22Rv1 (cell line): ENCODE measurements around the gene NDRG2.

Experiments
- CTCF ChIP-seq: fragments of 450-650 bp; IDR thresholded peaks from 2 replicates; pipeline ENCODE4 v1.5.1; 2017; ENCODE audit warnings: mild to moderate bottlenecking
- ZFX ChIP-seq: fragments of 450-650 bp; IDR thresholded peaks from 2 replicates; pipeline ENCODE4 v1.6.1; 2017; ENCODE audit warnings: antibody characterized with exemption, borderline replicate concordance

GRCh38 chr14:20971705-20972021, 53.2 kb downstream of the NDRG2 start:
- no peak for TF ChIP-seq CTCF
- TF ChIP-seq ZFX, result no peak
